Glomerular visceral epithelial cell (primary cell): ENCODE results near the gene FAM180A.
A peak's percentile ranks its signal among the peaks of the same experiment; 100 is the strongest.
"Not testable (repeated sequence)": the region's sequence is repeated elsewhere in the genome, so short reads cannot be mapped to it uniquely, and the experiment has no call there.

Experiments
- DNase-seq: peaks from one replicate; pipeline ENCODE4 v3.0.0-alpha.2; 2016; ENCODE audit errors: extremely low spot score

The FAM180A gene

DNA sequence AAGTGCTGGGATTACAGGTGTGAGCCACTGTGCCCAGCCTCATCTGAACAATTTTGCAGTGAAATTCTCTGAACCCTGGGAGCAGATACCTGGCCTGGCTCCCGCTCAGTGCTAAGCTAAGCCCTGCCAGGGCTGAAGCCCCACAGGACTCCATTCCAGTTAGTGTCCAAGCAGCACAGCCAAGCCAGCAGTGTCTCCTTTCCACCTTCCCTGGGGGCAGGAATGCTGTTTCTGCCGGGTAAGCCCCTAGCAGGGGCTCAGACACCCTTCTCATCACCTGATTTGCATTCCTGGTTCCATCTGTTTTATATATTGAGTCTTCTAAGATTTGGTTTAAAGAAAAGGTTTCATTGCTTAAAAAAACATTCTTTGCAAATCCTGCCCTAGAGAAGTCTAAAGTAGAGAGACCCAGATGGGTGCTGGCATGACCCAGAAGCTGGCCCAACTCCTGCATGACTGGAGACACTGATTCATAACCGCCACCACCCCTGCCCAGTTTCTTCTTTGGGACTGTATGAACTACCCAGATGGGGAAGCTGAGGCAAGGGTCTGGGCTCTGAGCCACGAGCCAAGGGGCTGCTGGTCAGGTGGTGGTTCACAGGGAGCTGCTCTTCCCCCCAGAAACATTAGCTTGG lies 34.7 kb downstream of the FAM180A start:
- no peak for DNase-seq

DNA sequence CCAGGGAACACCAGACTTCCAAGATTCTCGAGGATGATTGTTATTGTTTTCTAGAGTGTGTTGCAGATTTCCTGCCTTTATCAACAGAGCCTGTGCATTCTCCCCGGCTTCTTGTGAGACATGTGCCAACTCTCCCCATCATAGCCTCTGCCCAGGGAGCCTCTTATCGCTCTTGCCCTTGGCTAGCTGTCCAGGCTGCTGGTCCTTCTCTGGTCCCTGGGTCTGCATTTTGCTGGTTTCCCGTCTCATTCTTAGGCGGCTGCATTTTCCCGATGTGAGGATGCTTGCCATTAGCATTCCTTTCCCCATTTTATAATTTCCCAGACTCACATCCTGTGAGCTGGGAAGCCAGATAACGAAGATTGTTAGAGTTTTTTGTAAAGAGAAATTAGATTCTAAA lies 35.8 kb downstream of the FAM180A start:
- DNase-seq = no peak

DNA sequence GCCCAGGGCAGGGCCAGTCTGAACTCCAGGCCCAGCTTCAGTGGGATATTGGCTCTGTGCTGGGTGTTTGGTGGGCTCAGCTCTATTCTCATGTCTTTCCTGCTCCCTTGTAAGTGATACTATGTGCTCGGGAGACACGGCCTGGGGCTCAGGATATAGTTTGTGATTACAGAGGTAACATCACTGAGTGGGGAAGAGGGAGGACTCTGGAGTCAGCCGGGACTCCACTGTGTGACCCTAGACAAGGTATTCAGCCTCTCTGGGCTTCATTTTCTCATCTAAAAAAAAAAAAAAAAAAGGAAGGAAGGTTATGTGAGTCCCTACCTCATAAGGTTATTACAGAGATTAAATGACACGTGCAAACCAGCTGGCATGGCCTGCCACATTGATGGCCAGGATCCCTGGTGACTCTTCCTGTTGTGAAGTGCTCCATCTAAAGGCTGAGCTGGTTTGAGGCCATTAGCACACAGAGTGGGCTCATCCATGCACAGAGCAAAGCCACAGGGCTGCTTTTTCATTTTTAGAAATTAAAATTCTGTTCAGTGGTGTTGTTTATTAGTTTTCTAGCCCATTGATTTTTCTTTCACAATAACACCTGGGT lies 36.3 kb downstream of the FAM180A start:
- no peak for DNase-seq

DNA sequence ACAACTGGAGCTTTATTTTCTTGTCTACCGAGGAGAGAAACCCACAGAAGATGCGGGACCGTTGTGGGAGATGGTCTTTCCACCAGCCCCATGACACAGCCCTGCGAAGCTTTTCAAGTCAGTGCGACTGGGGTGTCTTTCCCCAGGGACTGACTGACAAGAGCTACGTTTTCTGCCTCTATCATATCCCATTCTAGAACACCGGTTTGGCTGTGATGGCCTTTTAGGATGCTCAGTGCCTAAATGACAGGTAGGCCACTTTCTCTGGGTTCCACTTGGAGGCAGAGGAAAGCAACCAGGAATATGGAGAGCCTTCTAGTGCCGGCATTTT lies 37.5 kb downstream of the FAM180A start:
- DNase-seq = no peak

DNA sequence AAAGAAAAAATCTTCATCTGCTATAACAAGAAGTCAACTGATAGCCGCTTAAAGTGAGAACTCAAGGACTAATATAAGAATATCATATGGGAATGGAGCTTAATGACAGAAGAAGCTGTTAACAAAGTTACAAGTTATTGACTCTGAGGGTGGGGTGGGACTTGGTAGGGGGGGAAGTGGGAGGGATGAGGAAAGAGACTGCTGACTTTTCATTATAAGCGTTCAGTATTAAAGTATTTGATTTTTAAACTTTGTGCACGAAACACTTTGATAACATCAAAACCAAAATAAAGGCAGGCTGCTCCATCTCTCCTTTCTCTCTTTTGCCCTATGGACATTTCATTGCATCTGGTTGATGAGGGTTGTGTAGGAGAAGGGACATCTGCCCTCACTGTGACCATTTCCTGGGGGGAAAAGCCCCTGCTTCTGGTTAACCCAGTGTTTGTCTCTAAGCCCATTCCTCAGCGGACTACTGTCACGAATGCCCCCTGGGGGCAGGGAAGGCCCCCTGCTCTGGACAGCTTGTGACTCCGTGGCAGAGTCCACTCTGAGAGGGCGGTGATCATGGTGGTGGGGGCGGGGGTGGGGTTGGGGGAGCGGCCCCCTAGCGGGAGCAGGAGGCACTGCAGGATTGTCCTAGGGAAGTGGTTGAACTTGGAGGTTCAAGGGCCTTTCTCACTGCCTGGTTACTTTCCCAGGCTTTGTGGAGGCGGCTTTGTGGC lies 38.0 kb downstream of the FAM180A start:
- no peak for DNase-seq

DNA sequence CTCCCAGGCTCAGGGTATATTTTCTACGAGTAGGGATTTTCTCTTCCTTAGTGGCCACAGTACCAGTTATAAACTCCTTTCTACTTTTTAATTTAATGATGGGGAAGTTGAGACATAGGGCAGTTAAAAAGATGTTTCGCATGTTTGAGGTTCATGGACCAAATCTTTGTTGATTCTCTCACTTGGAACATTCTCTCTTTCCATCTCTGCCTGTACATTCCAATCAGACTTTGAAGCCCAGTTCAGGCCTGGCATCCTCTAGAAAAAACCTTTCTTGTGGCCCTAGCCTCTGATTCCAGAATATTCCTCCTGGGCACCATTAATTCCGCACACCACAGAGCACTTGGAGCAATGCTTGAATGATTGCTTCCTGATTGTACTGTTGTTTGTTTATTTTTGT lies 39.1 kb downstream of the FAM180A start:
- no peak for DNase-seq

DNA sequence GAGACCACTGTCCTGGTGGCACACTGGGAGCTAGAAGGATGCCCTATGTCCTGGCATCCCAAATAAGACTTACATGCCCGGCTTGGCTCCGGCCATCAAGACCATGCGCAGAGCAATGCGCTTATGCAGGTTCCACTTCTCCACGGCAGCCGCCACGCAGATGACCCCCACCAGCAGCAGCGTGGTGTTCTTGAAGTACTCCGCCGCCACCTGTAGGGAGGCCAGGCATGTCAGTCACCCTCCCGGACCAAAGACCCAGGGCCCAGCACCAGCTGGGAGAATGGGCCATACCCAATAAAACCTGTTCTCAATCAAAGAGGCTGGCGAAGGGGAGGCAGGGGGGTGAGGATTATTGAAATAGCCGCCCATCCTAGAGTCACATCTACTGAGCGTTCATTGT lies 40.6 kb downstream of the FAM180A start:
- no peak for DNase-seq

DNA sequence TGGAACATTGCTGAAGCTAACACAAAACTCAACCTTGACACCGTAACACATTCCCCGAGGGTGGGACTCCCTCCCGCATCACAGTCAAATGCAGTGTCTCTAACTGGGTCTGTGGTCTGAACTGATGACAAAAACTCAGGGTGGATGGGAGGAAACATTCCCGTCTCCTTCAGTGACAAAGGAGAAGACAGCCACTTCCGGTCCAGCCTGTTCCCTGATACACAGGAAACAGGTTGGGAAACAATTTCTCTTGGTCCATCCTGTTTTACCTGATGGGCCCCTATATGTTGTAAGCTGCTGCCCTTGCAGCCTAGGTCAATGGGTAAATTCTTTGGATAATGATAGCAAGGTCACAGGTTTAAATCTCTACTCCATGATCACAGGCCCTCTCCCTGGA lies 41.0 kb downstream of the FAM180A start:
- DNase-seq = no peak

DNA sequence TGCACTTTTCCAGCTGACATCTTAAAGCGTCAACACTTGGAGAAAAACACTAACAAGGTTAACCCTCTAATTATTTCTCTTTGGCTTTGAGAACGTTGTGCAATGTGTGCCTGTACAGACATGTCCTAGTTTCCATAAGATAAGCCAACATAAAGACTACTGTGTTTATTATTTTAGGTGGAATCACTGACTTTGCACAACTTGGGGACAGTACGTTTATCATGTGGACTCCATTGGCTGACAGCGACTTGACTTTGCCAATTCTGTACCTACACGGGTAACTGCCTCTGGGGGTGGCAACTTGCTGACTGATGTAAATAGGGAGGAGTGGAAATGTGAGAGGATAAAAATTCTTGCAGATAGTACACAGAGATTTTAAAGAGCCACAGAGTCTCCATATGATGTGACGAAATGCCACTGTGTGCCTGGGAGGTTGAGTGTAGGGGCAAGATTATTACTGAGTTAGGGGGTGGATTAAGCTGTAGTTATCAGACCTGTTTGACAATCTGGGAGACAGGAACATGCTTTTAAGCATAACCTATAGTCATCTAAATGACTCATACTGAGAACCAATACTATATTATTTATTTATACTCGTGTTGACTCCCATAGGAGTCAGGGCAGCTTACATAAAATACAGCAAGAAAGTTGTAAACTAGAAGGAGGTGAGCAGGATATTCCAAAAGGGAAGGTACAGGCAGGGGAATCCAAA lies 41.6 kb downstream of the FAM180A start:
- no peak for DNase-seq

DNA sequence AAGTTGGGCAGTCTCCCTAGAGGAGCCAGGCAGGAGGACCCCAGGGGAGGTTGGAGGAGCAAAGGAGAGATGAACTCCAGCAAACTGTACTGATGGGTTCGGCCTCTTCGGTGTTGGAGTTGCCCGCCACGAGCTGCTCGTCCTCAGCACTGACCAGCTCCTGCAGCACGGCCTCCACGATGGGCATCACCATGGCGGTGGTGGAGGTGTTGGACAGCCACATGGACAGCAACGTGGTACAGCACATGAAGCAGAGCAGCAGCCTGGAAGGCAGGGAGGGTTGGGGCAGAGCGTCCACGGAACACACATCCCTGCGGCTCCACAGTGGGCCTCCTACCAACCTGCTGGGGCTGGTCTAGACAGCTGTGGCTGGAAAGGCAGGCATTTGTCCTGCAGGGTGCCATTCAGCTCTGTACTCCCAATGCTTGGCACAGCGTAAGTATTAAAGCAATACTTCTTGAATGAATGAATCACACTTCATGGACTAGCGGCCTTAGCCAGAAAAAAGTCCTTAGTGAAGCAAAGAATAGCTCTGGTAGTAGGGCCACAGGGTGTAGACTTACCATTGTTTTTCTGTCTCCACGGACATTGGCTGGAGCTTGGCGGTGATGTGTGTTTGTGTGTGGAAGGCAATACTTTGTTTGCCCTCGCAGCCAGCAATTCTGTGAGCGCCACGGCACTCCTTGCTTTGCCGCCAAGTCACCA lies 42.4 kb downstream of the FAM180A start:
- no peak for DNase-seq

DNA sequence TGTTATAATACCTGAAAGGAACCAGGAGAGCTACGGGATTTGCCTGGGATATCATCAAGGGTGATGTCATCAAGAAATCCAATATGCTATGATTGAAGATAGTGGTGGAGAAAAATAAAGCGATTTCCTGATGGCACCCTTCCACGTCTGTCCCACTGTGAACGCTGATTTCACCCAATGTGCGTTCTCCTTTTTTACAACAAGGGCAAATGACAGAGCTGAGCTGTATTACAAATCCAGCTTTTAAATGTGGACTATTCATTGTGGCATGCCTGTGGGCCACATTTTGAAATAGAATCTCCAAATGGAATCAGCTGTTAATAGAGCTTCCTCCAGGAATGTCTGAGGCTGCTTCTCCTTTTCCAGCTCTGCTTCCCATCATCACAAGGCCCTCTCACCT lies 43.9 kb downstream of the FAM180A start:
- no peak for DNase-seq

DNA sequence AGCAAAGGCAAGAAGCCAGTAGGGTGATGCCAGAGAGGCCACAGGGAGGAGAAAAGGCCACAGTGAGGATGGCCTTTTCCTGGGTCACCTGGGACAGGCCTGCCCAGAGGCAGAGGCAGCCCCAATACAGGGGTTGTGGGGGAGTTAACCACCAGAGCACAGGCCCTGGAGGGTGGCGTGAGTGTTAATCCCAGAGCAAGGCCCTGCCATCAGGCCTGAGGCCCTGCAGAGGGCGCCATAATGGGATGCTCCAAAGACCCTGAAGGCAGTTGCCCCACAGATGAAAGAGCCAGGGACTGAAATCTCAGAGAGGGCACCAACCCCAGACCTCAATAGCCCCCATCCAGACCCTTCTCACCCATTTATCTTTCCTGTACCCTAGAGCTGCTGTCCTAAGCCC lies 44.5 kb downstream of the FAM180A start:
- DNase-seq = no peak

DNA sequence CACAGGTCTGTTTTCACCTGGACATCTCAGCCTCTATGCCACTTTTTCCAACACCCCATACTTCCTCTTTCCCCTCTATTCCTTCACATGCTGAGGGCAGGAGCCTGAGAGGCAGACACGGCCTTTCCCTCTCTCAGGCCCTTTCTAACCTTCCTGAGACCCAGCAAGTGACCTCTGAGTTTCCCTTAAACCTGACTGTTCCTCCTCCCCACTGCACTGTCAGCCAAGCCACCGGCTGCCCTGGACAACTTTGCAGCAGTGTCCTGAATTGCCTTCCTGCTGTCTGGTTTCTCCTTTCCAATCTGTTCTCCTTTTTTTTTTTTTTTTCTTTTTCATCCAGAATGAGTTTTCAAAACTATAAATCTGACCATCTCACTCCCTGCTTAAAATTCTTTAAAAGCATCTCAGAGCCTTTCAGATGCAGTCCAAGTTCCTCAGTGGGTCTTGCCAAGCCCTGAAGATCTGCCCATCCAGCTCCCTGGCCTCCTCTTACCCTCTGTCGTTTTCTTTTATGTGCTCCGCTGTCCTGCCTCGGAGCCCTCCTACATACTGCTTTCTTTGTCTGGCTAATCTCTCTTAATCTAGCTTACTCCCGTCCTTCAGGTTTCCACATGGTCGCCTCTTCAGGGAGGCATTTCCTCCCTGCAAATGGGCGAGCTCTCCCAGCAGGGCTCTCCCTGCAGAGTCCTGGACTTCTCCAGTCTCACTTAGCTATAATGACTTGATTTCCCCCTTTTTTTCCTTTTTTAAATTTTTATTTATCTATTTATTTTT lies 51.1 kb downstream of the FAM180A start:
- no peak for DNase-seq

DNA sequence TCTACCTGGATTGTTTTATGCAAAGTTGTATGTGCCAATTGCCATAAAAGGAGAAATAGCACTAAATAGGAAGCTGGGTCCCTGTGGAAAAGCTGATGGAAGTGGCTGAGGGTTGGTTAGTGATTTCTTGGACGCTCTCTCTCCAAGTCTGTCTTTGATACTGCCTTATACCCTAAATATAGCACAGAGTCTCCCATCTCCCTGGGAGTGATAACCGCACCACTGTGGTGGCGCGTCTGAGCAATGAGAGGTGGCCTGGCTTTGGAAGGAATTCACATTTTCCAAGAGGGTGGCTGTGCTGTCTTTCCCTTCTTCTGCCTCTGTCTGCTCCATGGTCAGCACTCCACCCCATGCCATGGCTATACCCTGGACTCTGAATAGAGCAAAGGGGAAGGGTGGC lies 55.1 kb downstream of the FAM180A start:
- no peak for DNase-seq

DNA sequence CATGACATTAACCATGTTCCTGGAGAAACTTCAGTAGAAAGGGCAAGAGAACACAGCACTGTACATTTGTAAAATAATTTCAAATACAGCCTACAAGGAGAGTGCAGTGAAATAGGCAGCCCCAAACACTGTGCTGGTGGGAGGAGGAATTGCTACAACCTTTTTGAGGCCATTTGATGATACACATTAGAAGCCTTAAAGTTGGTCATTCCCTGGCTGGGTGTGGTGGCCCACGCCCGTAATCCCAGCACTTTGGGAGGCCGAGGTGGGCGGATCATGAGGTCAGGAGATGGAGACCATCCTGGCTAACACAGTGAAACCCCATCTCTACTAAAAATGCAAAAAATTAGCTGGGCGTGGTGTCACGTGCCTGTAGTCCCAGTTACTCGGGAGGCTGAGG lies 56.0 kb downstream of the FAM180A start:
- not testable (repeated sequence) for DNase-seq

DNA sequence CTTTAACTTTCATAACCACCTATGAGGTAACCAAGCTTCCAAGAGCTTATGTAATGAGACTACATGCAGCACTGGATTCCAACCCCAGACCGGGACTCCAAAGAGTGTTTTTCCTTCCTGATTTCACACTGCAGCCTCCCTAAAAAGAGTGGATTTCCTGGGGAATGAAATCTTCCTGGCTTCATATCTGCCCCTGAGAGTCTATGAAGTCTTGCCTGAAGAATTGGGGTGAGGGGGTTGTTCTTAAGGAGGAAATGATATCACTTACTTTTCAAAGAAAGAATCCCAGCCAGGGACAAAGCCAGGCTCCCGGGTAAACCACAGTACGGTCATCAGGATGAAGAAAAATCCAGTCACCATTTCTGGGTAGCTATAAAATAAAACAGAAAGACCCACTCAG lies 56.6 kb downstream of the FAM180A start:
- peak; percentile 37 for DNase-seq

DNA sequence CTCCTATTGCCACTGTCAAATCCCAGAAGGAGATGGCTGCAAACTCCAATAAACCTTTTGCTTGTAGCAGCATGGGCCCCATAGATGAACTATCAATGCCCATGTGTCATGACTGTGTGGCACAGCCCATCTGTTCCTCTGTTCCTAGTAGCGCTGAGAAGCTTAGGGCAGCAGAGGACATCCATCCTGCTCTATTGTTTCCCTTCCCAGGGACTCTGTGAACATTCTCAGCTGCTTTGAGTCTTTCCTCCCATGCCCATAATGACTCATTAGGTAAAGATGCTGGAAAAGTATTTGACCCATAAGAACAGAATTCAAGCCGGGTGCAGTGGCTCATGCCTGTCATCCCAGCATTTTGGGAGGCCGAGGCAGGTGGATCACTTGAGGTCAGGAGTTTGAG lies 58.0 kb downstream of the FAM180A start:
- DNase-seq = no peak

DNA sequence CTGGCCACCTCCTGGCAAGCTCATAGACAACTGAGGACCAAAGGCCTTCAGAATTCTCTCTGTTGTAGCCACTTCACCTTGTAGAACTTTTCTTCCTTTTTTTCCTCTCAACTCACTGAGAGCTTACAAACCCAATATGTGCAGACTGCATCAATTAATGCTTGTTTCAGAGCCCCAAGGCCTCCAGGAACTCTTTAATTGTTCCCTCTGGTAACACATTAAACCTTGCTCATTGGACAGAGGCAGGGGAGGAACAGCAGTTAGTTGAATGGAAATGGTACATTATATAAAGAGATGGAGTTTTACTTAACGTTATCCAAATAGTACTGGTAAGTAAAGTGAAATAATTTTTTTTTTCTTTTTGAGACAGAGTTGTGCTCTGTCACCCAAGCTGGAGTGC lies 61.1 kb downstream of the FAM180A start:
- DNase-seq = no peak

DNA sequence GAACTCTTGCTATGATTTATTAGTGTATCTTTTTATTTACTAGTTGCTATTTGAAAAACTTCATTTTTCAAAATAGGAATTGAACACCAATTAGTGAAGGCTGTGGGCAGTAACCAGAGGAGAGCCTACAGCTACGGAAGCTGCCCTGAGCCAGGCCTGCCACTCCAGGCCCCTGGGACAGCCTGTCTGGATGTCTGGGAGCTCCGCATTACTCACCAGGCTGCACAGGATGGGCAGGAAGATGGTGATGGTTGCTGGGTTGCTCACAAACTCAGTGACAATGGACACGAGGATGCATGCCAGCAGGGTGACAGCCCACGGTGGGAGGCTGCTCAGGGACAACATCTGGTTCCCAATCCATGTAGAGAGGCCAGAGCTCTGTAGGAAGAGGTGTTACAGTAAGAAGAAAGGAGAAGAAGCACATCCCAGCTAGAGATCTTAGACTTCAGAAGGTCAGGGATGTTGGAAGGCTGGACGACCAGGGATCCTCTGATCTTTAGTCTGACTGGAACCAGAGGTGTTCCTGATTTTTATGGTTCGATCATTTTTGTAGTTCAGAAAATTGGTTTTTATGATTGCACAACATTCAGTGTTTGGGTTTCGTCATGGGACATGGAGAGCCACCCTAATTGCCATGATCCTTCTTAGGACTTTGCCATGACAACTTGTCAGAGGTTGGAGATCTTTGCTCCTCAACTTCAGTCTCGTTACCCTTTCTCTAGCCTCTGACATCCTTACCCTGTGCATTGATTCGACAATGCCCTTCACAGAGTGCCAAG lies 63.1 kb downstream of the FAM180A start:
- DNase-seq = peak; percentile 42

DNA sequence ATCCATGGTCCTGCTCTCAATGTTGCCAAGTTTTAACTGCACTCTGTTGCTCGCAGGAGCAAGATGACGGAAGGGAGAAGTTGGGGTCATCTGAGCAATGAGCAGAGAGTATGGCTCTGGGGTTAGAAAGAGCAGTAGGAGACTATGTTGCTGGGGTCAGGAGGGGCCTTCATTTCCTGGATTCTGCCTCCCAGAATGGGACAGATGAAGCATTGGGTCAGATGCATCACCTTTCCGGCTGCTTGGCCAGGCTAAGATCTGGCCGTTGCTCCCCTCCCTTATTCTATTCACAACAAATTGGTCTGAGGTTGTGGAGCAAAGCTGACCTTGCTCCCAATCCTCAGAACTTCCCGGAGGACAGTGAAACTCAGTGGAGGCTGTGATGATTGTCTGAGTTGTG lies 63.9 kb downstream of the FAM180A start:
- no peak for DNase-seq

DNA sequence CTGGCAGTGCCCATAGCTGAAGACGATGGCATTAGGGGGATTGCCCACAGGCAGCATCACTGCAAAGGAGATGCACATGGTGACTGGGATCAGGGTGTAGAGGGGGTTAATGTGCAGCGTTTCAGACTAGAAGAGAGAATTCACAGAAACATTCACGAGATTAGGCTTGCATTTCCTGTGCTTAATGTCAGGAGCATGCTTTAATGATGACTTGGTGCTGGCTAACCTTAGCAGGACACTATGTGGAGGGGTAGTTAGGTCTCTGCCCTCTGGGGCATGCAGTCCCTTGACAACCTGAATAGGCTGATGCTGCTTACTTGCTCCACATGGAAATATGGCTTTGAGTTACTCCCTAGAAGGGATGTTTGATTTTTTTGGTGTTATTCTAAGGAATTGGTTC lies 64.5 kb downstream of the FAM180A start:
- DNase-seq = peak; percentile 53
